Upper lobe of left lung (tissue), 6 donors: Measurements from ENCODE around the gene DCTN3. TPM values are rescaled to one million over a fixed set of nuclear protein-coding genes. Genes with fewer than 3 reads are reported as not detected.

Source experiments
- ATAC-seq, 2 donors: fragments of 200-7000 bp; cut with Tn5 transposase; one replicate each; pipeline ENCODE4 v1.9.1; 2022; ENCODE audit warnings: mild to moderate bottlenecking in 2 of 2, moderate library complexity in 2 of 2; ENCODE audit not compliant: low FRiP score in 2 of 2
- DNase-seq, 2 donors: peaks; one replicate each; pipeline ENCODE4 v3.0.0-alpha.2; 2019 to 2020
- H3K27ac ChIP-seq, 4 donors: fragments of 200-600 bp; sonication (generic); one replicate each; pipeline ENCODE4 v1.5.1; 2016 to 2019
- H3K27me3 ChIP-seq, 4 donors: fragments of 200-600 bp; sonication (generic); one replicate each; pipeline ENCODE4 v1.5.1; 2017 to 2019
- H3K36me3 ChIP-seq, 4 donors: fragments of 200-600 bp; sonication (generic); one replicate each; pipeline ENCODE4 v1.5.1; 2016 to 2019
- H3K4me1 ChIP-seq, 4 donors: fragments of 200-600 bp; sonication (generic); one replicate each; pipeline ENCODE4 v1.5.1; 2018 to 2019
- H3K4me3 ChIP-seq, 4 donors: fragments of 200-600 bp; sonication (generic); one replicate each; pipeline ENCODE4 v1.5.1; 2017 to 2019; ENCODE audit warnings: mild to moderate bottlenecking in 2 of 4, moderate library complexity in 1 of 4
- H3K9me3 ChIP-seq, 4 donors: fragments of 200-600 bp; sonication (generic); one replicate each; pipeline ENCODE4 v1.5.1; 2018 to 2019
- CTCF ChIP-seq, 6 experiments: fragments of 450-650 bp in 4 of 6; fragments of 200-600 bp in 2 of 6; sonication (generic) in 2 of 6; IDR thresholded peaks; one replicate each; pipeline ENCODE4 v1.5.1; 2016 to 2019; ENCODE audit warnings: antibody characterized with exemption in 6 of 6
- EP300 ChIP-seq, 4 donors: sonication (generic); formaldehyde crosslinking; IDR thresholded peaks; one replicate each; pipeline ENCODE4 v1.5.1; 2017; ENCODE audit warnings: antibody characterized with exemption in 4 of 4, control low read depth in 2 of 4
- POLR2A ChIP-seq, 4 donors: fragments of 450-650 bp; IDR thresholded peaks; one replicate each; pipeline ENCODE4 v1.5.1; 2016 to 2017; ENCODE audit warnings: antibody characterized with exemption in 4 of 4, mild to moderate bottlenecking in 2 of 4
- POLR2AphosphoS5 ChIP-seq, 2 donors: sonication (generic); formaldehyde crosslinking; IDR thresholded peaks; one replicate each; pipeline ENCODE4 v1.5.1; 2017; ENCODE audit warnings: antibody characterized with exemption in 2 of 2
- WGBS, 2 donors: methylation state at CpG; one replicate each; pipeline ENCODE4 v1.1.5; 2017 to 2018; 5-methylcytosine and 5-hydroxymethylcytosine counted together
- total RNA-seq, 6 donors: library from RNA; depleted of rRNA in 4 of 6; stranded (reverse); fragments of >200 nt in 4 of 6; gene quantifications; one replicate each; pipeline versions ENCODE4 v1.1.0 to v1.2.1, GENCODE V29; 2016 to 2021
- donor health status: DM: no; HTN: no; CAD: no; lungs with moderate emphysema.
- donor health status: DM: no; HTN: yes; CAD: no; lungs with severe emphysema.

Gene DCTN3
- total RNA-seq, 6 donors from 2014 or later = 26.2 to 92.6 (median 68.1) TPM

- WGBS, 2 donors = 39 to 65% methylated on average over 2 of the region's 2 CpGs
- TF ChIP-seq POLR2AphosphoS5 (IDR thresholded peaks at IDR 0.05) = no peak
- TF ChIP-seq CTCF (IDR thresholded peaks at IDR 0.05) = no peak
- TF ChIP-seq POLR2A (IDR thresholded peaks at IDR 0.05) = no peak
- no peak for TF ChIP-seq EP300 (IDR thresholded peaks at IDR 0.05)
- no peak for ATAC-seq
- Histone ChIP-seq H3K27ac (no peak overlapping the region), H3K36me3 (no peaks in the 10 kb centered on the region), H3K9me3 (no peaks in the 10 kb centered on the region), H3K4me3 (no peak overlapping the region), H3K27me3 (peaks cover 0 to 50% (median 24%) of the 10 kb centered on the region in 4 donors), H3K4me1 (peaks cover 32 to 40% (median 33%) of the 10 kb centered on the region in 4 donors)
- DNase-seq = no peak
Observed at GRCh38 chr9:34587271-34587670, 33.0 kb downstream of the DCTN3 start.

- WGBS, 2 donors = 18 to 30% methylated on average over 5 to 11 of the region's 11 CpGs
- Histone ChIP-seq H3K27me3 (peaks cover 0 to 42% (median 18%) of the 10 kb centered on the region in 4 donors), H3K36me3 (no peaks in the 10 kb centered on the region)
Observed at GRCh38 chr9:34585946-34586669, 34.2 kb downstream of the DCTN3 start.

DNA sequence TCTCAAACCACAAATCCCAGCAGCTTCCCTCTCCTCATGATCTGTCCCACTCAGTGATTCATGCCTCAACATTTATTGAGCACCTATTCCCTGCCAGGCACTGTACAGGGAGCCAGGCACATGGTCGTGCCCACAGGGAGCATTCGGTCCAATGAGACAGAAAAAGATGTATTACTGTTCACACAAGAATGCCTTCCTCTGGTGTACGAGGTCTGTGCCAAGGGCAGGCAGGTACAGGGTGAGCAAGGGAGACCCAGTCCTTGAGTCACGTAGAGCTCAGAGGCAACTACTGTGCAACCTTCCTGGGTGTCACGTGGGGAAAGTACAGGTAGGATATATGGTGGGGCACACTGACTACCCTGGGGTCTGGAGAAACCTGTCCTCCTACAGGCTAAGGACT, 35.3 kb downstream of the DCTN3 start:
- Histone ChIP-seq H3K27ac (no peak overlapping the region), H3K4me3 (no peak overlapping the region), H3K27me3 (peaks cover 0 to 31% (median 10%) of the 10 kb centered on the region in 4 donors), H3K4me1 (peaks cover 10 to 17% (median 12%) of the 10 kb centered on the region in 4 donors), H3K36me3 (no peaks in the 10 kb centered on the region), H3K9me3 (no peaks in the 10 kb centered on the region)
- TF ChIP-seq POLR2AphosphoS5 (IDR thresholded peaks at IDR 0.05) = no peak
- TF ChIP-seq CTCF (IDR thresholded peaks at IDR 0.05) = no peak
- no peak for TF ChIP-seq POLR2A (IDR thresholded peaks at IDR 0.05)
- no peak for TF ChIP-seq EP300 (IDR thresholded peaks at IDR 0.05)
- ATAC-seq = no peak
- DNase-seq = no peak
- 73% methylated on average over 5 of the region's 5 CpGs for WGBS, 2 donors

More at GRCh38 chr9:34585946-34586669, 34.2 kb downstream of the DCTN3 start:
- Histone ChIP-seq H3K9me3 (no peaks in the 10 kb centered on the region), H3K27ac (no peak overlapping the region), H3K4me3 (no peak overlapping the region), H3K4me1 (peaks cover 22 to 28% (median 23%) of the 10 kb centered on the region in 4 donors)
- TF ChIP-seq CTCF (IDR thresholded peaks at IDR 0.05) (no peak), EP300 (IDR thresholded peaks at IDR 0.05) (no peak), POLR2A (IDR thresholded peaks at IDR 0.05) (no peak), POLR2AphosphoS5 (IDR thresholded peaks at IDR 0.05) (no peak)
- ATAC-seq (no peak), DNase-seq (no peak)

DNA sequence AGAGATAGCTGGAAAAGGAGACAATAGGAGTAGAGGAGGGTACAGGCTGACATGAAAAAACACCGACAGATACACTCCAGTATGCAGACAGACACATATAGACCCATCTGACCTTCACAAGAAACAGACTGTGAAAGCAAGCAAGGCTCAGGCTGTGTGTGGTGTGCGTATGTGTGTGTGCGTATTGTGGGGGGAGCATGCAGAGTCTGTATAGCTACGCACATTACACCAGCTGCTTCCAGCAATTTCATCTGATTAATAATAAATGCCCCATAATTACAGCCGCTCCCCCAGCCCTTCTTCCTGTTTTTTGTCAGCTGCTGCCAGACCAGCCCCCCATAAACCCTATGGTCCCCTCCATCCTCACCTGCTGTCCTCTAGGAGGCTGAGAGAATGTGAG, 37.5 kb downstream of the DCTN3 start:
- H3K4me1 ChIP-seq = peaks cover 5 to 14% (median 8%) of the 10 kb centered on the region in 4 donors
- no peak for TF ChIP-seq CTCF (IDR thresholded peaks at IDR 0.05)
- no peak for TF ChIP-seq EP300 (IDR thresholded peaks at IDR 0.05)
- TF ChIP-seq POLR2A (IDR thresholded peaks at IDR 0.05) = no peak
- no peak for TF ChIP-seq POLR2AphosphoS5 (IDR thresholded peaks at IDR 0.05)
- 72 to 87% methylated on average over 5 of the region's 5 CpGs for WGBS, 2 donors
- H3K27me3 ChIP-seq = peaks cover 0 to 25% (median 12%) of the 10 kb centered on the region in 4 donors
- DNase-seq = no peak
- no peak overlapping the region for H3K27ac ChIP-seq
- ATAC-seq = no peak
- no peaks in the 10 kb centered on the region for H3K36me3 ChIP-seq
- H3K4me3 ChIP-seq = no peak overlapping the region
- no peaks in the 10 kb centered on the region for H3K9me3 ChIP-seq
